Measurements from ENCODE around the gene WFDC9.

WFDC9 gene

DNA sequence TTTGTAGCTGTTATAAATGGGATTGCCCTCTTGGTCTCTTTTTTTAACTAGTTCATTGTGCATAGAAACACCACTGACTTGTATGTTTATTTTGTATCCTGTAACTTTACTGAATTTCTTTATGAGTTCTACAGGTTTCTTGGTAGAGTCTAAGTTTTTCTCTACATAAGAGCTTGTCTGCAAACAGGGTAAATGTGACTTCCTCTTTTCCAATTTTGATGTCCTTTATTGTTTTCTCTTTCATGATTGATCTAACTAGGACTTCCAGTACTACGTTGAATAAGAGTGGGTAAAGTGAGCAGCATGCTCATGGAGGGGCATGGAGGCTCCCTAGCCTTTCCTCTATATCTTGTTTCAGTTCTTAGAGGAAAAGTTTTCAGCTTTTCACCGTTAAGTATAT lies 4.5 kb downstream of the WFDC9 start:
- no peaks in the 10 kb centered on the region for H3K4me1 ChIP-seq (ENCODE audit: low read depth, poor library complexity, severe bottlenecking)
- H3K79me2 ChIP-seq (ENCODE audit: insufficient read depth, low read depth): no peaks in the 10 kb centered on the region
- H3K27ac ChIP-seq: no peak overlapping the region

DNA sequence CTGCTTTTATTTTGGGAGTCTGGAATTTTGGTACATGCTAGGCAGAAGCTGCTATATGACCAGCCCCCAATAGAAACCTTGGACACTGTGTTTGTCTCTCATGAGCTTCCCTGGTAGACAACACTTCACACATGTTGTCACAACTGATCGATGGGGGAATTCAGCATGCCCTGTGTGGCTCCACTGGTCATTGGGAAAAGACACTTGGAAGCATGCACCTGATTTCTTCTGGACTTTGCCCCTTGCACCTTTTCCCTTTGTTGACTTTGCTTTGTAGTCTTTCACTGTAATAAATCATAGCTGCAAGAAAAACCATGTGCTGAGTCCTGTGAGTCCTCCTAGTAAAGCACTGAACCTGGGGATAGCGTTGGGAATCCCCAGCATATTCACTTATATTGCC lies 9.5 kb downstream of the WFDC9 start:
- TF ChIP-seq, protein P1, sequence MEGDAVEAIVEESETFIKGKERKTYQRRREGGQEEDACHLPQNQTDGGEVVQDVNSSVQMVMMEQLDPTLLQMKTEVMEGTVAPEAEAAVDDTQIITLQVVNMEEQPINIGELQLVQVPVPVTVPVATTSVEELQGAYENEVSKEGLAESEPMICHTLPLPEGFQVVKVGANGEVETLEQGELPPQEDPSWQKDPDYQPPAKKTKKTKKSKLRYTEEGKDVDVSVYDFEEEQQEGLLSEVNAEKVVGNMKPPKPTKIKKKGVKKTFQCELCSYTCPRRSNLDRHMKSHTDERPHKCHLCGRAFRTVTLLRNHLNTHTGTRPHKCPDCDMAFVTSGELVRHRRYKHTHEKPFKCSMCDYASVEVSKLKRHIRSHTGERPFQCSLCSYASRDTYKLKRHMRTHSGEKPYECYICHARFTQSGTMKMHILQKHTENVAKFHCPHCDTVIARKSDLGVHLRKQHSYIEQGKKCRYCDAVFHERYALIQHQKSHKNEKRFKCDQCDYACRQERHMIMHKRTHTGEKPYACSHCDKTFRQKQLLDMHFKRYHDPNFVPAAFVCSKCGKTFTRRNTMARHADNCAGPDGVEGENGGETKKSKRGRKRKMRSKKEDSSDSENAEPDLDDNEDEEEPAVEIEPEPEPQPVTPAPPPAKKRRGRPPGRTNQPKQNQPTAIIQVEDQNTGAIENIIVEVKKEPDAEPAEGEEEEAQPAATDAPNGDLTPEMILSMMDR (conservative IDR thresholded peaks at IDR 0.05; ENCODE audit: low read depth, low read length): no peak
- Histone ChIP-seq H3K4me3 (IDR thresholded peaks at IDR 0.05; ENCODE audit: insufficient read depth, low read depth, low read length) (no peak overlapping the region), H3K4me1 (ENCODE audit: low read depth, poor library complexity, severe bottlenecking) (no peaks in the 10 kb centered on the region), H3K36me3 (ENCODE audit: insufficient read depth) (no peaks in the 10 kb centered on the region), H3K9ac (no peak overlapping the region), H3K27ac (no peak overlapping the region), H3K79me2 (ENCODE audit: insufficient read depth, low read depth) (no peaks in the 10 kb centered on the region), H3K4me2 (no peak overlapping the region), H3K27me3 (ENCODE audit: insufficient read depth, low read depth) (no peaks in the 10 kb centered on the region), H2AFZ (ENCODE audit: low read depth) (no peak overlapping the region), H4K20me1 (ENCODE audit: insufficient read depth) (no peaks in the 10 kb centered on the region)

More for the DNA sequence above, 4.5 kb downstream of the WFDC9 start:
- no peaks in the 10 kb centered on the region for H3K36me3 ChIP-seq (ENCODE audit: insufficient read depth)
- no peak overlapping the region for H2AFZ ChIP-seq (ENCODE audit: low read depth)
- H3K4me3 ChIP-seq (IDR thresholded peaks at IDR 0.05; ENCODE audit: insufficient read depth, low read depth, low read length): no peak overlapping the region
- H4K20me1 ChIP-seq (ENCODE audit: insufficient read depth): no peaks in the 10 kb centered on the region
- no peaks in the 10 kb centered on the region for H3K27me3 ChIP-seq (ENCODE audit: insufficient read depth, low read depth)
- H3K4me2 ChIP-seq: no peak overlapping the region
- no peak overlapping the region for H3K9ac ChIP-seq
- TF ChIP-seq, protein P1 (conservative IDR thresholded peaks at IDR 0.05; ENCODE audit: low read depth, low read length): no peak

DNA sequence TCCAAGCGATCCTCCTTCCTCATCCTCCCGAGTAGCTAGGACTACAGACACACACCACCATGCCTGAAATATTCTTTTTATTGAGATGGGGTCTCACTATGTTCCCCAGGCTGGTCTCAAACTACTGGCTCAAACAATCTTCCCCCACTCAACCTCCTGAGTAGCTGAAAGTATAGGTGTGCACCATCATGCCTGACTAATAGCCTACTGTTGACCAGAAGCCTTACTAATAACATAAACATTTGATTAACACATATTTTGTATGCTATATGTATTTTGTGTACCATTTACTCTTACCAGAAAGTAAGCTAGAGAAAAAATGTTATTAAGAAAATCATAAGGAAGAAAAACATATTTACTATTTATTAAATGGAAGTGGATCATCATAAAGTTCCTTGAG lies 13.5 kb downstream of the WFDC9 start:
- TF ChIP-seq, protein P1 (conservative IDR thresholded peaks at IDR 0.05; ENCODE audit: low read depth, low read length): no peak
- Histone ChIP-seq H3K27ac (no peak overlapping the region), H3K4me1 (ENCODE audit: low read depth, poor library complexity, severe bottlenecking) (no peaks in the 10 kb centered on the region), H3K79me2 (ENCODE audit: insufficient read depth, low read depth) (no peaks in the 10 kb centered on the region), H3K4me2 (no peak overlapping the region), H3K27me3 (ENCODE audit: insufficient read depth, low read depth) (no peaks in the 10 kb centered on the region), H2AFZ (ENCODE audit: low read depth) (no peak overlapping the region), H3K4me3 (IDR thresholded peaks at IDR 0.05; ENCODE audit: insufficient read depth, low read depth, low read length) (no peak overlapping the region), H3K36me3 (ENCODE audit: insufficient read depth) (no peaks in the 10 kb centered on the region), H3K9ac (no peak overlapping the region), H4K20me1 (ENCODE audit: insufficient read depth) (no peaks in the 10 kb centered on the region)

DNA sequence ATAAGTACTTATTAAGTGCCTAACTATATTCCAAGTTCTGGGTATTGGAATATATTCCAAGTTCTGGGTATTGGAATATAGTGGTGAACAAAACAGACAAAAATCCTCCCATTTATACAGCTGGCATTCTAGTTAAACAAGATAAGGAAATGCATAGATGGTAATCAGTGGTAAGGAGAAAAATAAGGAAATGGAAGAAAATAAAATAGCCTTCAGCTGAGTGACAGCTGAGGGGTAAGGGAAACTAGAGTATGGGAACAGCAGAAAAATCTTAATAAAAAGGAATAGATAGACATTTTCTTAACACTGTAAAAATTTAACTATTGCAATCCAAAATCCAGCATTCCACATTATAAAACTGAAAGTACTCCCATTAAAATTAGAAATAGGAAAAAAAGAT lies 18.8 kb downstream of the WFDC9 start:
- Histone ChIP-seq H3K4me1 (ENCODE audit: low read depth, poor library complexity, severe bottlenecking) (no peaks in the 10 kb centered on the region), H2AFZ (ENCODE audit: low read depth) (no peak overlapping the region)

More for the DNA sequence above, 18.8 kb downstream of the WFDC9 start:
- no peak overlapping the region for H3K4me3 ChIP-seq (IDR thresholded peaks at IDR 0.05; ENCODE audit: insufficient read depth, low read depth, low read length)
- no peak overlapping the region for H3K4me2 ChIP-seq
- no peaks in the 10 kb centered on the region for H4K20me1 ChIP-seq (ENCODE audit: insufficient read depth)
- TF ChIP-seq, protein P1 (conservative IDR thresholded peaks at IDR 0.05; ENCODE audit: low read depth, low read length): no peak
- H3K9ac ChIP-seq: no peak overlapping the region
- H3K36me3 ChIP-seq (ENCODE audit: insufficient read depth): no peaks in the 10 kb centered on the region
- H3K27ac ChIP-seq: no peak overlapping the region
- H3K79me2 ChIP-seq (ENCODE audit: insufficient read depth, low read depth): no peaks in the 10 kb centered on the region
- no peaks in the 10 kb centered on the region for H3K27me3 ChIP-seq (ENCODE audit: insufficient read depth, low read depth)
